NCI-H2227 (cell line): ENCODE results near the gene CELF1.
"Not testable (repeated sequence)": the region's sequence is repeated elsewhere in the genome, so short reads cannot be mapped to it uniquely, and the experiment has no call there.

Source experiments
- DNase-seq: peaks from one replicate; lab custom pipeline; 2025; ENCODE audit not compliant: unreplicated experiment; lab: John Stamatoyannopoulos, UW

Gene CELF1

GRCh38 chr11:47577460-47578041 is 24.6 kb upstream of the CELF1 start:
- peak; percentile 47 for DNase-seq

- peak; percentile 42 for DNase-seq
Measured at GRCh38 chr11:47573321-47573720, 20.4 kb upstream of the CELF1 start.

GRCh38 chr11:47572715-47573255 is 19.9 kb upstream of the CELF1 start:
- peak; percentile 72 for DNase-seq

DNA sequence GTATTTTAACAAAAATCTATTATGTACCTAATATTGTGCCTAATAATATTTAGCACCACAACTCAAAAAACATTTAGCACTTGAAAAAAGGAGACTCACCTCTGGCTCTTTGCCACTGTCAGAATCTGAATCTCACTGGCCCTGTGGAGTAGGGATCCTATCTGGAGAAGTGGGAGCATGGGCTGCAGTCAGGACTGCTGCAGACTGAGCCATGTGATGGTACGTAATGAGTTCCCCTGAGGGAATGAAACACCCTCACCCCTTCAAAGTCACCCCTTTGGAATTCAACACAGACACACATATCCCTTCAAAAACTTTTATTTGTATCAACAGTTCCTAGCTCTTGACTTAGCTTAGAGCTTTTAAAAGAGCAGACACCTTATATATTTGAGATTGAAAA is 19.0 kb upstream of the CELF1 start:
- DNase-seq, result no peak

- DNase-seq, result no peak
Measured at GRCh38 chr11:47571357-47571729, 18.4 kb upstream of the CELF1 start.

DNA sequence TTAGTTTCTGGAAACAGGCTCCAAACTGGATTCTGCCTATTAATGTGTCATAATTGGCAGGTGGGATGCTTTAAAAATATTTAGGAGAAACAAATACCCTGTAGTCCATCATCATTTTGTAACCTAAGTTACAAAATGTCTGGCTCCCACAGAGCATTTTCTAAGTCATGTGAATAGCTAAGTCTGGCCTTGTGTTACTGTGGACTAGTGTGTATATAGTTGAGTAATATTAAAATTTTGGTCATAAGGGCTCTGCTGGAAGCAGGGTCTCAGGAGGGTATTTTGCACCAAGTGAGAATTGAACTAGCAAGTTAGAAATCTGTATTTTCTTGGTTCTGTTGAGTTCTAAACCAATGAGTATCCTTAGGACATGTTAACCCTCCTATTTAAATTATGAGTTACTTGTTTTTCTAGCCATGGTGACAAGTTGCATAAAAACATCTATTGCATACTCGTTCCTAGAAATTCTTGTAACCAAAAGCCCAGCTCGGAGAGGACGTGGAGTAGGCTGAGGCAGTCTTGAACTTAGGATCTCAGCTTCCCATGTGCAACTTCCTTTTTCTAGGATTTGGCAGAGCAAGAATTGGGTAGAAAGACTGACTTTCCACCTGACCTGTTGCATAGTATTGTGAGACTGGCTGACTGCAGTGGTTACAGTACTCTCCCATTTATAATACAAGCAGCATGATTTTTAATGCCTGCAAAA is 17.9 kb upstream of the CELF1 start:
- no peak for DNase-seq

DNA sequence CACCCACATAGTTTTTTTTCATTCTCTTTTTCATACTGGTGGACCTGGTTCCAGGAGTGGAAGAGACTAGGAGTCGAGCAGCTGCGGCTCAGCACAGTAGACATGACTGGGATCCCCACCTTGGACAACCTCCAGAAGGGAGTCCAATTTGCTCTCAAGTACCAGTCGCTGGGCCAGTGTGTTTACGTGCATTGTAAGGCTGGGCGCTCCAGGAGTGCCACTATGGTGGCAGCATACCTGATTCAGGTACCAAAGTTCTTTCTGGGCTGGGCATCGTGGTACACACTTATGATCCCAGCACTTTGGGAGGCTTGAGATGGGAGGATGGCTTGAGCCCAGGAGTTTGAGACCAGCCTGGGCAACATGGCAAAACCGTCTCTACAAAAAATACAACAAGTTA is 16.7 kb upstream of the CELF1 start:
- no peak for DNase-seq

DNA sequence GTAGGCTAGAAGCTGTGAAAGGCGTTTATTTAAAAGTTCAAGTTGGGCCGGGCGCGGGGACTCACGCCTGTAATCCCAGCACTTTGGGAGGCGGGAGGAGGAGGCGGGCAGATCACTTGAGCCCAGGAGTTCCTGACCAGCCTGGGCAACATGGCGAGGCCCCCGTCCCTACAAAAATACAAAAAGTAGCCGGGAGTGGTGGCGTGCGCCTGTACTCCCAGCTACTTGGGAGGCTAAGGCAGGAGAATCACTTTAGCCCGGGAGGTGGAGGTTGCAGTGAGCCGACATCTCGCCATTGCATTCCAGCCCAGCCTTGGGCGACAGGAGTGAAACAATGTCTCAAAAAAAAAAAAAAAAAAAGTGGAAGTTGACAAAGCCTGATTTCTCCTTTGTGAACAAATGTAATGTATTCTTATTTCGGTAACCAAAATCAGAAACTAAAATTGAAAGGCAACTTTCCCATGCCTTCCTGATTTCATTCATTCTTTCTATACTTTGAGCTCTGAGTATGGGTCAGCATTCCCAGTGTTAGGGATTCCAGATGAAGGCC is 13.3 kb upstream of the CELF1 start:
- no peak for DNase-seq

- peak; percentile 85 for DNase-seq
Measured at GRCh38 chr11:47565340-47566148, 12.6 kb upstream of the CELF1 start, which contains the start of gene PTPMT1. Gene PTPMT1 (plus strand): TSS chr11:47565599. CDS start chr11:47565623, 24 bp downstream.

DNA sequence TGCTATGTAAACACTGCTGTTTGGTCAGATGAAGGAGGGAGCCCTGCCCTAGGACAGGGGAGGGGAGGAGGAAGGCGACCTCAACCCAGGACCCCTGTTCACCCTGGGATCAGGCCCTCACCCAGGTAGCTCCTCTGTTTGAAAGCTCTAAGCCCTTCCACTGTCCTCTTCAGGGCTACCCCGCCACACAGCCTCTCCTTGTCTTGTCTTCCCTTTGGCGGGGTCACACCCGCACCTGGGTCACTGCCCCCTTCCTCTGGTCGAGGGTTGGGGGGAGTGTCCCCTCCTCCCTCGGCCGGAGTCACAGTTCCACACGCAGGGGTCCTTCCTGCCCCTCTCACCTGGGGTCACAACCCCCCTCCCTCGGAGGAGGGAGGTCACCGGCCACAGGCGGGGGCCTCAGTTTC is 12.0 kb upstream of the CELF1 start:
- DNase-seq, result no peak

- not testable (repeated sequence) for DNase-seq
Measured at GRCh38 chr11:47564366-47564765, 11.4 kb upstream of the CELF1 start.

DNA sequence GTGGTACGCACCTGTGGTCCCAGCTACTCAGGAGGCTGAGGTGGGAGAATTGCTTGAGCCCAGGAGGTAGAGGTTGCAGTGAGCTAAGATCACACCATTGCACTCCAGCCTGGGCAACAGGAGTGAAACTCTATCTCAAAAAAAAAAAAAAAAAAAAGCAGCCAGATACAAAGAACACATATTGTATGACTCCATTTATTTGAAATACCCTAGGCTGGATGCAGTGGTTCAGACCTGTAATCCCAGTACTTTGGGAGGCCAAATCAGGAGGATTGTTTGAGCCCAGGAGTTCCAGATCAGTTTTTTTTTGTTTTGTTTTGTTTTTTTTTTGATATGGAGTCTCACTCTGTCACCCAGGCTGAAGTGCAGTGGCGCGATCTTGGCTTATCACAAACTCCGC is 9.5 kb upstream of the CELF1 start:
- not testable (repeated sequence) for DNase-seq

- DNase-seq, result no peak
Measured at GRCh38 chr11:47560426-47560825, 7.5 kb upstream of the CELF1 start.

GRCh38 chr11:47558695-47559094 is 5.8 kb upstream of the CELF1 start:
- no peak for DNase-seq

GRCh38 chr11:47557004-47557403 is 4.1 kb upstream of the CELF1 start:
- not testable (repeated sequence) for DNase-seq

GRCh38 chr11:47553406-47553743 is 443 bp upstream of the CELF1 start:
- DNase-seq, result peak; percentile 86

DNA sequence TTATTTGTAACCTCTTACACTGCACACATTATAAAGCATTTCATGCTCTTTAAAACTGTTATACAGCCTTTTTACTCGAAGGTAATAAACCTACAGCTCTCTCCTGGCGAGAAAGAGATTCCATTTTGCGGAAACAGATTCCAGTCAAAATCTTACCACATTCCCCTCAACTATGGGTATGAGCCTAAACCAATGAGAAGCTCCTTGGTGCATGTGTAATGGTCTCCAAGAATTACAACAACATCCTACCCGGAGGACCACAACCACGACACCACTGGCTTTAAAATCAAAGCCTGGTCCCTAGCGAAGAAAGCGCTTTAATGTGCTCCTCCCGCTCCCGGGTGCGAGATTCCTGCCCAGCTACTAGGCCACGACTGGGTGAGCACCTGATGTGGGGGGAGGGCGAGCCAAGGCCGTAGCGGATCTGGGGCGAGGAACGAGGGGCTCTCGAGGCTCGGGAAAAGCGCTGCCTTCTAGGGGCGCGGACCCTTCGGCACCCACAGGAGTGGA is 821 bp downstream of the CELF1 start:
- DNase-seq, result peak; percentile 40

GRCh38 chr11:47551086-47551485 is 1.8 kb downstream of the CELF1 start:
- peak; percentile 13 for DNase-seq

GRCh38 chr11:47550288-47551047 is 2.5 kb downstream of the CELF1 start:
- DNase-seq, result no peak

- not testable (repeated sequence) for DNase-seq
Measured at GRCh38 chr11:47546274-47546673, 6.7 kb downstream of the CELF1 start.

- no peak for DNase-seq
Measured at GRCh38 chr11:47545298-47545697, 7.6 kb downstream of the CELF1 start.
